ENCODE results near the gene NACAD. TPM values are rescaled to one million over a fixed set of nuclear protein-coding genes. Genes with fewer than 3 reads are reported as not detected.

Gene NACAD
- total RNA-seq, 1 experiment from 2014 or later: 1.0 TPM

DNA sequence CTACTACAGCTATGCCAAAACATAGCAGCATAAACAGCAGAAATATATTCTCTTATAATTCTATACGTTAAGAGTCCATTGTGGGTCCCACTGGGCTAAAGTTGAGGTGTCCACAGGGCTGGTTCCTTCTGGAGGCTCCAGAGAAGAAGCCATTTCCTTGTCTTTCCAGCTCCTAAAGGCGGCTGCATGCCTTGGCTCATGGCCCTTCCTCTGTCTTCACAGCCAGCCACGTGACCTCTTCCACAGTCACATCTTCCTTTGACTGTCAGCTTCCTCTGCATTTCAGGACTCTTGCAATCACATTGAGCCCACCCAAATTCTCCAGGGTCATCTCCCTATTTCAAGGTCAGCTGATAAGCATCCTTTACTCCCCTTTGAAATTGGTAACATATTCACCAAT, 17.2 kb downstream of the NACAD start:
- TF ChIP-seq CTCF (IDR thresholded peaks at IDR 0.05; ENCODE audit: insufficient read depth in 1 of 2, low read depth in 1 of 2, low read length in 1 of 2, severe bottlenecking in 1 of 2, unreplicated experiment in 1 of 2): no peak
- Mint-ChIP-seq H3K4me1 (ENCODE audit: low read depth, unreplicated experiment) (no peaks in the 10 kb centered on the region), H3K36me3 (ENCODE audit: insufficient read depth, unreplicated experiment) (peaks cover 18% of the 10 kb centered on the region), H3K4me3 (ENCODE audit: unreplicated experiment) (no peak overlapping the region), H3K27me3 (ENCODE audit: insufficient read depth, unreplicated experiment) (no peaks in the 10 kb centered on the region), H3K9me3 (ENCODE audit: unreplicated experiment) (no peaks in the 10 kb centered on the region), H3K27ac (ENCODE audit: unreplicated experiment) (no peak overlapping the region)
- Histone ChIP-seq H3K27me3 (replicated peaks; ENCODE audit: control insufficient read depth, insufficient read depth, low read length) (no peaks in the 10 kb centered on the region), H3K9me3 (no peaks in the 10 kb centered on the region), H3K4me1 (no peaks in the 10 kb centered on the region), H3K4me3 (ENCODE audit: low read depth, low read length) (no peak overlapping the region), H3K36me3 (ENCODE audit: control insufficient read depth, insufficient read depth, low read length) (peaks cover 3% of the 10 kb centered on the region)
- ChIA-PET CTCF (no interaction called here), POLR2A (no interaction called here)
- intact Hi-C loops (cut with micrococcal nuclease; ENCODE audit: unreplicated experiment): no loop called here
- no TSS peak for BruUV-seq (replicated peaks)
- no peak for DNase-seq

DNA sequence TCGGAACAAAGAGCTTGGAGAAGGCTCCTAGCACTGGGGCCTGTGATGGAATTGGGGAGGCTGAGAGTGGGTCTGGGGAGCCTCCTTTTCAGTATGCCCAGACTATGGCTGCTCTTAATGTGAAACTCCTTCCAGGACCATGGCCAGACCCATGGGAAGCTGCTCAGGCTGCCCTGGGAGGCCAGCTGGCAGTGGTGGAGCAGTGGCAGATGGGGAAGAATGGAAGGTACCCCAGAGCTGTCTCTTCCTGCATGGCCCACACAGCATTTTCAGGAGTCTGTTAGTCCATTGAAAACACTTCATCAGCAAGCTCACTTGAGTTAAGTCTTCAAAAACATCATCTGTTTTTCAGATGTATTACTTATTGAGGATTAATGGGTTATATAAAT, 18.5 kb downstream of the NACAD start:
- Mint-ChIP-seq H3K4me1 (ENCODE audit: low read depth, unreplicated experiment) (no peaks in the 10 kb centered on the region), H3K27ac (ENCODE audit: unreplicated experiment) (no peak overlapping the region), H3K4me3 (ENCODE audit: unreplicated experiment) (no peak overlapping the region), H3K9me3 (ENCODE audit: unreplicated experiment) (no peaks in the 10 kb centered on the region), H3K27me3 (ENCODE audit: insufficient read depth, unreplicated experiment) (no peaks in the 10 kb centered on the region), H3K36me3 (ENCODE audit: insufficient read depth, unreplicated experiment) (peaks cover 22% of the 10 kb centered on the region)
- H3K4me1 ChIP-seq: no peaks in the 10 kb centered on the region
- no peaks in the 10 kb centered on the region for H3K27me3 ChIP-seq (replicated peaks; ENCODE audit: control insufficient read depth, insufficient read depth, low read length)
- no peak for DNase-seq
- CTCF ChIA-PET: no interaction called here
- intact Hi-C loops (cut with micrococcal nuclease; ENCODE audit: unreplicated experiment): no loop called here
- no peaks in the 10 kb centered on the region for H3K9me3 ChIP-seq
- H3K36me3 ChIP-seq (ENCODE audit: control insufficient read depth, insufficient read depth, low read length): peaks cover 2% of the 10 kb centered on the region
- no peak for TF ChIP-seq CTCF (IDR thresholded peaks at IDR 0.05; ENCODE audit: insufficient read depth in 1 of 2, low read depth in 1 of 2, low read length in 1 of 2, severe bottlenecking in 1 of 2, unreplicated experiment in 1 of 2)
- no peak overlapping the region for H3K4me3 ChIP-seq (ENCODE audit: low read depth, low read length)
- no TSS peak for BruUV-seq (replicated peaks)
- POLR2A ChIA-PET: no interaction called here

DNA sequence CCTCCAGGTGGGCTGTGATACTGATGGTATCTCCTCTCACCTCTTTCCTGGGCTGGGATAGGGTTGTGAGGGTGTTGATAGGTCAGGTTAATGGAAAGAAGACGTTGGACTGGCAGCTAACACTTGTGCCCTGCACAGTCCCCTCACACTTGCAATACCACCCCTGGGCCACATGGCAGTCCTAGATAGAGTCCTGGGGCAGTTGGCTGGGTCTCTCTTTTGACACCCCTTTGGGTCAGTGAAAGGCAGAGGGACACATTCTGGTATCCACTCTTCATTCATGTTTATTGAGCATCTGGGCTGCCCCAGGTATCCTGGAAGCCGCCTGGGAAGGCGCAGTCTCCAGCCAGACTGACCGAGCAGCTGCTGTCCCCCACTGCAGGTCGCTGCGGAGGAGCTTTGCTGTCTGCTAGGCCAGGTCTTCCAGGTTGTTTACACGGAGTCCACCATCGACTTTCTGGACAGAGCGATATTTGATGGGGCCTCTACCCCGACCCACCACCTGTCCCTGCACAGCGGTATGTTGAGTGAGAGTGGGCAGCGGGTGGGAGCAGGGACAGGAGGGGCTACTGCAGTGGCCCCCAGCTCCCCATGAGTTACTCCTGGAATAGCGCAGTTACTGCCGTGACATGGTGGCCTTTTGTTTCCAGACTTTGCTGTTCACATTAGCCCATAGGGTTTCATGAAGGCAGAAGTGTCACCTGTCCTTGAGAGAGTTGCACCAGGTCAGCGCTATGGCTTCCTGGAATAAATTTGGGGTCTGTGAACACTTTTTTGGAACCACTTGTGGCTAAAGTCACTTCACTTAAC, 19.1 kb downstream of the NACAD start:
- BruUV-seq (replicated peaks): no TSS peak

More for the DNA sequence above, 19.1 kb downstream of the NACAD start:
- Mint-ChIP-seq H3K27ac (ENCODE audit: unreplicated experiment) (no peak overlapping the region), H3K36me3 (ENCODE audit: insufficient read depth, unreplicated experiment) (peaks cover 18% of the 10 kb centered on the region), H3K27me3 (ENCODE audit: insufficient read depth, unreplicated experiment) (no peaks in the 10 kb centered on the region), H3K9me3 (ENCODE audit: unreplicated experiment) (no peaks in the 10 kb centered on the region), H3K4me3 (ENCODE audit: unreplicated experiment) (no peak overlapping the region), H3K4me1 (ENCODE audit: low read depth, unreplicated experiment) (no peaks in the 10 kb centered on the region)
- H3K4me1 ChIP-seq: no peaks in the 10 kb centered on the region
- intact Hi-C loops (cut with micrococcal nuclease; ENCODE audit: unreplicated experiment): no loop called here
- POLR2A ChIA-PET: no interaction called here
- no peak for DNase-seq
- H3K9me3 ChIP-seq: no peaks in the 10 kb centered on the region
- CTCF ChIA-PET: no interaction called here
- no peaks in the 10 kb centered on the region for H3K27me3 ChIP-seq (replicated peaks; ENCODE audit: control insufficient read depth, insufficient read depth, low read length)
- no peak for TF ChIP-seq CTCF (IDR thresholded peaks at IDR 0.05; ENCODE audit: insufficient read depth in 1 of 2, low read depth in 1 of 2, low read length in 1 of 2, severe bottlenecking in 1 of 2, unreplicated experiment in 1 of 2)
- no peak overlapping the region for H3K4me3 ChIP-seq (ENCODE audit: low read depth, low read length)
- peaks cover 2% of the 10 kb centered on the region for H3K36me3 ChIP-seq (ENCODE audit: control insufficient read depth, insufficient read depth, low read length)
